SW480 (cell line): ENCODE data around the gene HMMR.
"Not testable (repeated sequence)": the region's sequence is repeated elsewhere in the genome, so short reads cannot be mapped to it uniquely, and the experiment has no call there.

ENCODE experiments used
- DNase-seq: peaks from one replicate; pipeline ENCODE4 v3.0.0-alpha.2; 2016; ENCODE audit warnings: low spot score

HMMR gene, protein sequence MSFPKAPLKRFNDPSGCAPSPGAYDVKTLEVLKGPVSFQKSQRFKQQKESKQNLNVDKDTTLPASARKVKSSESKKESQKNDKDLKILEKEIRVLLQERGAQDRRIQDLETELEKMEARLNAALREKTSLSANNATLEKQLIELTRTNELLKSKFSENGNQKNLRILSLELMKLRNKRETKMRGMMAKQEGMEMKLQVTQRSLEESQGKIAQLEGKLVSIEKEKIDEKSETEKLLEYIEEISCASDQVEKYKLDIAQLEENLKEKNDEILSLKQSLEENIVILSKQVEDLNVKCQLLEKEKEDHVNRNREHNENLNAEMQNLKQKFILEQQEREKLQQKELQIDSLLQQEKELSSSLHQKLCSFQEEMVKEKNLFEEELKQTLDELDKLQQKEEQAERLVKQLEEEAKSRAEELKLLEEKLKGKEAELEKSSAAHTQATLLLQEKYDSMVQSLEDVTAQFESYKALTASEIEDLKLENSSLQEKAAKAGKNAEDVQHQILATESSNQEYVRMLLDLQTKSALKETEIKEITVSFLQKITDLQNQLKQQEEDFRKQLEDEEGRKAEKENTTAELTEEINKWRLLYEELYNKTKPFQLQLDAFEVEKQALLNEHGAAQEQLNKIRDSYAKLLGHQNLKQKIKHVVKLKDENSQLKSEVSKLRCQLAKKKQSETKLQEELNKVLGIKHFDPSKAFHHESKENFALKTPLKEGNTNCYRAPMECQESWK

DNA sequence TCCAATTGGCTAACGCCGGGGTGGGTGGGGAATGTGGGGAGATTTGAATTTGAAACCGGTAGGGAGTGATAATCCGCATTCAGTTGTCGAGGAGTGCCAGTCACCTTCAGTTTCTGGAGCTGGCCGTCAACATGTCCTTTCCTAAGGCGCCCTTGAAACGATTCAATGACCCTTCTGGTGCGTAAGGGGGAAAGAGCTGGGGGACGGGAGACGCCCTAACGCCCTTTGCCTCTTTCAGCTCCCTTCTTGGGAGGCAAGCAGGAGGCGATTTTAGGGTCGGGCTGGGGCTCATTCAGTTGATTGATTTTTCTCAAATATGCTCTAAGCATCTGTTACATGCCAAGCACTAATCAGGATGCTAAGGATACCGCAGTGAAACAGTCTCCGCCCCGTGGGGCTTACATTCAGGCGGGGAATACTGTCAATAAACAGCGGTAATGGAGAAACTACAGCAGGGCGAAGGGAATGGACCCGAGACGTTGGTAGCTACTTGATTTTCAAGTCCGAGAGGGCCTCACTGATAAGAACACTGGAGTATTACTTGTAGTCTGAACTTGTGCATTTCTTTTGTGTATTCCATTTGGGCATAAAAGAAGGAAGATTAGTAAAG is at the start of gene HMMR:
HMMR (plus strand) TSS at position 71 of the 610 bp plus-strand sequence; CDS start at position 132, 61 bp downstream.
- DNase-seq, result peak; percentile 73

DNA sequence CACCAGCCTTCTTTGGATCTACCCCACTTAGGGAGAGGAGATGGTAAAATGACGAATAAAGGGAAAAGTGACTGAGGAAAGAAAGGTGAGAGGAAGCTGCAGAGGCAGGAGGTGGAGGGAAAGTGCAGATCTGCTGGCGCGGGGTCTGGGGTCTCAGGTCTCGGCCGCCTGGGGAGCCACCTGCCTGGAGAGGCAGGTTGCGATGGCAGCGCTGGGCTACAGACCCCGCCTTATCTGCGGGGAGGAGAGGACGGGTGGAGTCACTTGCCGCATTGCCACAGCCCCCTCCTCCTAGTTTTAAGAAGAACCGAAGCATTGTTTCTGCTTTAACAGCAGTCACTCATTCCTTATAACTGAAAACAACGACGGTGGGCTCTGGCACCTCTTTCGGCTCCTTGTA is 44.8 kb upstream of the HMMR start:
- not testable (repeated sequence) for DNase-seq

DNA sequence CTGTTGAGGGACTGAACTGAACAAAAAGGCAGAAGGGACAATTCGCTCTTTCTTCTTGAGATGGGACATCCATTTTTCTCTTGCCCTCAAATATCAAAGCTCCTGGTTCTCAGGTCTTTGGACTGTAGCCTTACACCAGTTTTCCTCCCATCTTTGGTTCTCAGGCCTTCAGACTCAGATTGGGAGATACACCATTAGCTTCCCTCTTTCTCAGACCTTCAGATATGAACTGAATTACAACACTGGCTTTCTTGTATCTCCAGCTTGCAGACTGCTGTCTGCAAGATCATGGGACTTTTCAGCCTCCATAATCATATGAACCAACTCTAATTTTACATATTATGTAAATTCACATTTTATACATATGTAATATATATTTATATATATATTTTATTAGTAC is 35.6 kb upstream of the HMMR start:
- no peak for DNase-seq

DNA sequence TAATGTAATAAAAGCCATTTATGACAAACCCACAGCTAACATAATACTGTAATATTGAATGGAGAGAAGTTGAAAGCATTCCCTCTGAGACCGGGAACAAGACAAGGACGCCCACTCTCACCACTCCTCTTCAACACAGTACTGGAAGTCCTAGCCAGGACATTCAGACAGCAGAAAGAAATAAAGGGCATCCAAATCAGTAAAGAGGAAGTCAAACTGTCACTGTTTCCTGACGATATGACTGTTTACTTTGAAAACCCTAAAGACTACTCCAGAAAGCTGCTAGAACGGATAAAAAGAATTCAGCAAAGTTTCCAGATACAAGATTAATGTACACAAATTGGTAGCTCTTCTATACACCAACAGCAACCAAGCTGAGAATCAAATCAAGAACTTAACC is 34.3 kb upstream of the HMMR start:
- not testable (repeated sequence) for DNase-seq

DNA sequence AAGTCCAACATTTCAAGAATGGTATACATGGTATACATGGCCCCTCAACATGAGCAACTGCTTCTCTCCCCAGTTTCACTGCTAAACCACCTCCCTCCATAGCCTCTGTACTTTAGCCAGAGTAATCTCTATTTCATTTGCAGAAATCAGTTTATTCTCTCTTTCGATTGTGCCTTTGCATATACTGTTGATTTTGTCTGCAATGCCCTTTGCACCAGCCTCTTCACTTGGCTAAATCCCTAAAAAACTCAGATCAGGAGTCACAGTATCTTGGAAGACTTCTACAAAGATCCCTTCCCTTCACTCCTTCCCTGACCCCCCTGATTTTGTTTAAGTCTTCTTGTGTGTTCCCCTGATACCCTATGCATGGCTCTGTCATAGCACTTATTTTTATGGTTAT is 27.9 kb upstream of the HMMR start:
- DNase-seq, result no peak

DNA sequence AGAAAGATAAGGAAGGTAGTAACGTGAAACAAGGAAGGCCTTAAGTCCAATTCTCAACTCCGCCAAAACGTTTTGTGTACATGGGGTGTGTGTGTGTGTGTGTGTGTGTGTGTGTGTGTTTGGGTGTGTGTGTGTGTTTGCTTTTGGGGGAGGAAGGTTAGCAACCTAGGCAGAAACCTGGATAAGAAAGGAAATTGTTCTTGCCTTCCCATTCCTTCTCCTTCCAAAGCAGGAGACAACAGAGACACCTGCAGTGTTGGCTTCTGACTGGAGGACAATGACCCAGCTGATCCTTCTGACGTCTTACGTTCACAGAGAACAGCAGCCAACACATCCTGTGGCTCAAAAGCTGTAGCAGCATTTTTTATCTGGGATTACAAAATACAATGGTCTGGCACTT is 27.2 kb upstream of the HMMR start:
- DNase-seq, result no peak

DNA sequence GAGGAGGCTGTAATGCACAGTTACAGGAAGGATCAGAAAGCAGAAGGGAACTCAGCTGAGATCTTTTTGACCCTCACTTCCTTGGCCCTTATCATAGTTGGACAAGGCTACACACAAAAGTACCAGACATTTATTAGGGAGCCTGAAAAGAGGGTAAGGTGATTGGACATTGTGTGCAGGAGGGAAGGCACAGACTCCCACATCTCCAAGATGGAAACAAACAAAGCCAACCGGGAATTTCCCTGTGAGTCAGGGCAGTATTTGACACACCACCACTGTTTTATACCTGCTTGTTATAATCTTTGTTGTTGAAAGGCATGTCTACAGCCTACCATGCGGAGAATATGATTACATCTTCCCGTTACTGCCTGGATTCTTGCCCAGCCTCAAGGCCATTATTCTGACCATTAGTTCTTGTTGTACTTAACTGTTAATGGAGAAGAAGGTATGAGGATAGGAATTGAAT is 26.0 kb upstream of the HMMR start:
- no peak for DNase-seq

DNA sequence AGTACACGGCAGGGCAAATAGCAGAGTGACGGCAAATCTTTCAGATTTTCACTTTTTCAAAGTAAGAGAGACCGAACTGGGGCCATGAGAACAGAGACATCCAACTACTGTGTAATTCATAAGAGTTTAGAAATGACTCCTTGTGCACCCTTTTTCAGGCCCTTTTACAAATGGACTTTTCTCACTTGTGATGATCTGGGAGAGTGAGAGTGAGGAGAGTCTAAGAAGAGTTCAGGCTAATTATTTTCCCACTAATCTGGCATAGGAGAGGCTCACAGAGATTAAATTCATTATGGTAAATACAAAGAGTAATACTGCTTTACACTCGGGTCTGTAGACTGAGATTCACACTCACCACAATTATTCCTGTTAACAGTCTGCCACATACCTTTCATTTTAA is 23.9 kb upstream of the HMMR start:
- DNase-seq, result peak; percentile 20

DNA sequence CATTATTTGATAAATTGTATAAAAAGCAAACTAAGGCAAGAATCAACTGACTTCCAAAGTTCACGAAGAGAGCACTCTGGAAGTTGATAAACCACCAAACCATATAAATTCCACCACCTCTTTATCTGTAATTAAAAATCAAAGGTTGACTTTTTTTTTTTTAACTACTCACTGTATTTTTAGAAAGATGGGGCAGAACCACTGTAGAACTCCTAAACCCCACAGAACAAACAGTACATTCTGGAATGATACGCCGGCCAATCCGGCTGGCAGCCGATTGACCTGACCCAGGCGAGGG is 23.5 kb upstream of the HMMR start:
- no peak for DNase-seq

DNA sequence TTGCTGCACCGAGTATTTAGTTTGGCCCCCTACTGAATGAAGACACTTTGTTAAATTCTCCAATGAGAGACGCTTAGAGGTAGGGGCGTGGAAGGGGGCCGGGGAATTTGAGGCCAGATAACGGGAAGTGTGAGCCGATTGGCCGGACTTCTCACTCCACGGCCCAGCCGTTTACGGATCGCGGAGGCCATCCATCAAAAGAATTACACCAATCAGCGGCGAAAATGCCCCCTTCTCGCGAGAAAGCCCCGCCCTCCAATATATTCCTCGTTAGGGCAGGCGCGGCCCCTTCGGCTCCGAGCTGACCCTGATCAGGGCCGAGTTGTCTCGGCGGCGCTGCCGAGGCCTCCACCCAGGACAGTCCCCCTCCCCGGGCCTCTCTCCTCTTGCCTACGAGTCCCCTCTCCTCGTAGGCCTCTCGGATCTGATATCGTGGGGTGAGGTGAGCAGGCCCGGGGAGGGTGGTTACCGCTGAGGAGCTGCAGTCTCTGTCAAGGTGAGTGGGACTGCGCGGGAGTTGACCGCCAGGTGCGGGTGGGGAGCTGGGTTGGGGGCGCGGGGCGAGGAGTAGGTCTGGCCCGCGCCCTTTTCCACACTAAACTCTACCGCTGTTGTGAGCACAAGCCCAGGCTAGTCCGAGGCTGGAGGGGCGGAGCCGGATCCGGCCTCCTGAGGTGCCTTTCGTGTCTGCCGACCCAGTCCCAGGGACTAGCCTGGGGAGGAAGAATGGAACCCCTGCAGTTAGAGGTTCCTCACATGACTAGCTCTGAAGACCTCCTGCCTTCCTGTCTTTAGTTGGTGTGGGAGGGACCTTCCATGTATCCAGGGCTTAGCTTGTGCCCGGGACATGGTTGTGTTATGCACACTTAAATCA is 22.9 kb upstream of the HMMR start, which contains the start of gene CCNG1:
CCNG1 (plus strand) TSS at position 287 of the 874 bp plus-strand sequence. CDS start 1,662 bp downstream, outside the sequence.
- DNase-seq, result peak; percentile 98

DNA sequence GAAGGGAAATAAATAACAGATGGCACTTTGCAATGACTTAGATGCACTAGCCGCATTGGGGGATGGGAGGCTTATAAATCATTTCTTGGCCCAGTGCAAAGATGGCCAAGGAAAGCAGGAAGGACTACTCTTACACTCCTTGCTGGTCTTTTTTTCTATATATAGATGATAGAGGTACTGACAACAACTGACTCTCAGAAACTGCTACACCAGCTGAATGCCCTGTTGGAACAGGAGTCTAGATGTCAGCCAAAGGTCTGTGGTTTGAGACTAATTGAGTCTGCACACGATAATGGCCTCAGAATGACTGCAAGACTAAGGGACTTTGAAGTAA is 21.4 kb upstream of the HMMR start:
- DNase-seq, result peak; percentile 30

DNA sequence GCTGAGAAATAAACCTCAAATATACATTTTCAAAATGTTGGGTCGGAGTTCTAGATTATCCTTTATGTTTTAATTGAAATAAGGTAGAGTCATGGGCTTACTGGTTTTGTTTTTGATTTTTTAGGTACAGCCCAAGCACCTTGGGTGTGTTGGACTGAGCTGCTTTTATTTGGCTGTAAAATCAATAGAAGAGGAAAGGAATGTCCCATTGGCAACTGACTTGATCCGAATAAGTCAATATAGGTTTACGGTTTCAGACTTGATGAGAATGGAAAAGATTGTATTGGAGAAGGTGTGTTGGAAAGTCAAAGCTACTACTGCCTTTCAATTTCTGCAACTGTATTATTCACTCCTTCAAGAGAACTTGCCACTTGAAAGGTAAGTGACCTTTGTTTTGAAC is 19.5 kb upstream of the HMMR start:
- no peak for DNase-seq

DNA sequence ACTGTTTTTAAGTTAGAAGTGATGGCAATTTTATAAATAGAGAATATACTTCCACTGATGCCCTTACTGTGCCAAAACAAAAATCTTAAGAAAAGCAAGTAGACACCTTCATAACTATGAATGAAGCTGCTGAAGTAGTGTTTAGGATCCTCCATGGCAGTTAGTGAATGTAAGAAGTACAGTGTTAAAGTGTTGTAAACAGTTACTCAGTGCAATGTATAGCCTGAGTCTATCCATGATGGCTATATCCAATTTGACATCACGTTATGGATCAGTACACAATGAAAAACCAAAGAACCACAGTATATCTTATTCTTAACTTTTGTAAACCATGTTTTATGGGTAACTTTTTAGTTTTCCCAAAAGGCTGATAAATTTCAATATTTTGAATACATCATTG is 15.9 kb upstream of the HMMR start:
- no peak for DNase-seq

DNA sequence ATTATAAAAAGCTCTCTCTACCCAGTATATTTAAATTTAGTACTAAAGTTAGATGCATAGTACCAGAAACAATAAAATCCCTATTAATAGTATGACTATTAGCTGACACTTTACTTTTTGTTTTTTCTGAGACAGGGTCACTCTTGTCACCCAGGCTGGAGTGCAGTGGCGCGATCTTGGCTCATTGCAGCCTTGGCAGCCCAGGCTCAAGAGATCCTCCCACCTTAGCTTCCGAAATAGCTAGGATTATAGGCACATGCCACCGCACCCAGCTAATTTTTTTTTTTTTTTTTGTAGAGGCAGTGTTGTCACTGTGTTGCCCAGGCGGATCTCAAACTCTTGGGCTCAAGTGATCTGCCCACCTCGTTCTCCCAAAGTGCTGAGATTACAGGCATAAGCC is 15.1 kb upstream of the HMMR start:
- no peak for DNase-seq

DNA sequence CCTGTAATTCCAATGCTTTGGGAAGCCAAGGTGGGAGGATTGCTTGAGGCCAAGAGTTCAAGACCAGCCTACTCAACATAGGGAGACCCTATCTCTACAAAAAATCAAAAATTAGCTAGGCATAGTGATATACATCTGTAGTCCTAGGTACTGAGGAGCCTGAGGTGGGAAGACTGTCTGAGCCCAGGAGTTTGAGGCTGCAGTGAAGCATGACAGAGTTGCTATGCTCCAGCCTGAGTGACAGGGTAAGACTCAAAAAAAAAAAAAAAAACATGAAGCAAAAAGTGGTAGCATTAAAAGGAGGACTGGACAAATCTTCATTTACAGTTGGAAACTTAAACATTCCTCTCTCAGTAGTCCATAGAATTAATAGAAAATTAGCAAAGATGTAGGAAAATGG is 13.2 kb upstream of the HMMR start:
- no peak for DNase-seq

DNA sequence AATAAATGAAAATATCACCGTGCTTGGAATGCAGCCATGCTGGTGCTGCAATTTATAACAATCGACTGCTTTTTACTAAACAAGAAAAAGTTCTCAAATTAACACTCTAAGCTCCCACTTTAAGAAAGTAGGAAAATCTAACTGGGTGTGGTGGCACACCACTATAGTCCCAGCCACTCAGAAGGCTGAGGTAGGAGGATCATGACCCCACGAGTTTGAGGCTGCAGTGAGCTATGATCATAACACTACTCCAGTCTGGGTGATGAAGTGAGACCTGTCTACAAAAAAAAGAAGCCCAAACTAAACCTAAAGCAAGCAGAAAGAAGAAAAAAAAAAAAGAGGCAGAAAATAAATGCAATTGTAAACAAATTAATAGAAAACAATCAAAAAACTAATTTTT is 12.6 kb upstream of the HMMR start:
- no peak for DNase-seq

DNA sequence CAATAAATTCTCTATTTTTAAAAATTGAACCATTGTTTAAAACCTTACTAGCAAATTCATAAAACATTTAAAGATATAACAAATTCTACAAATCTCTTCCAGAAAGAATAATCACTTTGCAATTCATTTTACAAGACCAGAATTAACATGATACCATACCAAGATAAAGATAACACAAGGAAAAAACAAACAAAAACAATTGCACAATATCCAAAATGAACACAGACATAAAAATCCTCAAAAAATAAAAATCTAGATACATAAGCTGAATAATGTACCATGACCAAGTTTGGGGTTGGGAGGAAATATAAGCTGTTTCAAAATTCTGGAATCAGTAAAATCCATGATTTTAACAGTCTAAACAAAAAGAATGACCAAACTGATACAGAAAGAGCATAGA is 11.9 kb upstream of the HMMR start:
- no peak for DNase-seq

DNA sequence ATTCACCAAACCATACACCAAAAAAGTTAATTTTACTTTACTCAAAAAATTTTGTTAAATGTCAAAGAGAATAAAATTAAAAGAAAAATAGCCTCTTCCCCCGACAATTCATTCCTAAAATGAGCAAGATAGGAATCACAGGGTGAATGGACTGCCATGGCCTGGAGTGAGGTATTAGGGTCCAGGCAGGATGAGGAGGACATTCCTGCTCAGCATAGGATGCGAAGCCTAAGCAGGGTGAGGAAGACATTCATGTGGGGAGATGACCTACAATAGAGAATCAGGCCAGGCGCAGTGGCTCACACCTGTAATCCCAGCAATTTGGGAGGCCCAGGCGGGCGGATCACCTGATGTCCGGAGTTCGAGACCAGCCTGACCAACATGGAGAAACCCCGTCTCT is 8.9 kb upstream of the HMMR start:
- DNase-seq, result no peak

DNA sequence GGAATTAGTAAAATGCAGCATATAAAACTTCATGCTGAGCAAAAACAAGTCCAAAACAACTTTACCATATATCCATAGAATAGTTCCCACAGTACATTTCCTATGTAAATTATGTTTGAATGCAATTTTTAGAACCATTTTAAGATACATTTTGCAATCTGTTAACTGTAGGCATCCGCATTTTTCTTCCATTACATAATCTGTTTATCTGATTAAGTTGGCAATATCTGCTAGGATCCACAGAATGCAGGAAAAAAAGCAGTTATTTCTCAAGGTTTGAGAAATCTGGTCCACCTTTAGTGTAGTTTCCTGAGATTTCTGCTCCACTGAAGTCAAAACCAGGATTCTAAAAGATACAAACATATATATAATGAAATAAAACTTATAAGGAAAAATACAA is 6.7 kb upstream of the HMMR start:
- no peak for DNase-seq

DNA sequence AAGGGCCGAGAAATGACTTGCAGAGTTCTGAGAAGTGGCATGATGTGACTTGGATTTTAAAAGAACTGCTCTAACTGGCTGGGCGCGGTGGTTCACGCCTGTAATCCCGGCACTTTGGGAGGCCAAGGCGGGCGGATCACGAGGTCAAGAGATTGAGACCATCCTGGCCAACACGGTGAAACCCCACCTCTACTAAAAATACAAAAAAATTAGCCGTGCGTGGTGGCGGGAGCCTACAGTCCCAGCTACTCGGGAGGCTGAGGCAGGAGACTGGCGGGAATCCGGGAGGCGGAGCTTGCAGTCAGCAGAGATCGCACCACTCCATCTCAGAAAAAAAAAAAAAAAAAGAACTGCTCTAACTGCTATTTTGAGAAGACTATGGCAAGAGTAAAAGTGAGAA is 5.0 kb upstream of the HMMR start:
- not testable (repeated sequence) for DNase-seq

DNA sequence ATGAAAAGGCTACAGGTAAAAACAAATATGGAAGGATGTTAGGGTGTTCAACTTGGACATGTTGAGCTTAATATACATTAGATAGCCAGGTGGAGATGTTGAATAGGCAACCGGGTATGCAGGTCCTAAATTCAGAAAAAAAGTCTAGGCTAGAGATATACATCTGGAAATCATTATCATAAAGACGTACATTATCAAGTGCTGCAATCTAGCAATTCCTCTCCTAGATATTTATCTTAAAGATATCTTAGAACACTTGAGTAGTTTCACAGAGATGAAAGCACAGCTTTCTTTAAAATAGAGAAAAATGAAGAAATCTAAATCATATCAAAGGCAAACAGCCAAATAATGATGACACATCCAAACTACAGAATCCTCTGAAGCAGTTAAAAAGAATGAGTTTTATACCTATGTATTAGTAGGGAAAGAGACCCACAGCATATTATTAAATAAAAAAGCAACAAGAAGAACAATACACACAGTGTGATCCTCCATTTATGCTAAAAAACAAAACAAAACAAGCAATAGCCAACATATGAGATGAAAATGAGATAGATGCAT is 4.3 kb upstream of the HMMR start:
- DNase-seq, result no peak

DNA sequence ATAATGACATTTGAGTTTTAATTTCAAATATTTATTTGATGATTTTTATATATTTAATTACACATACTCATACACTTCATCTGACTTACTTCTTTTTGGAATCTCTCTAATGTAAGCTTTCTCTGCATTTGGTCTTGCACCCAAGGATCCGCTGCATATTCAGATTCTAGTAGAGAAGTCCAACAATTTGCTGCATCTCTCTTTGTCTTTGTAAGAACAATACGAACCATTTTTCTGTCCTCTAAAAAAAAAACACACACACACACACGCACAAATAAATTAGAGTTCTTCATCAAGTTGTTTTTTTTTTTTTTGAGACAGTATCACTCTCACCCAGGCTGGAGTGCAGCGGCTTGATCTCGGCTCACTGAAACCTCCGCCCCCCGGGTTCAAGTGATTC is 3.6 kb upstream of the HMMR start:
- DNase-seq, result no peak
